Activated CD8-positive, alpha-beta memory T cell treated with anti-CD3 and anti-CD28 coated beads, Interleukin-2, amount 50 U/mL, for 48 hours (primary cell): ENCODE measurements around the gene E2F1.
A peak's percentile ranks its signal among the peaks of the same experiment; 100 is the strongest.

Experiments used
- DNase-seq: peaks from one replicate; pipeline ENCODE4 v3.0.0-alpha.2; 2020

Gene E2F1

GRCh38 chr20:33685328-33686099, 671 bp downstream of the E2F1 start:
- DNase-seq = peak; percentile 85

DNA sequence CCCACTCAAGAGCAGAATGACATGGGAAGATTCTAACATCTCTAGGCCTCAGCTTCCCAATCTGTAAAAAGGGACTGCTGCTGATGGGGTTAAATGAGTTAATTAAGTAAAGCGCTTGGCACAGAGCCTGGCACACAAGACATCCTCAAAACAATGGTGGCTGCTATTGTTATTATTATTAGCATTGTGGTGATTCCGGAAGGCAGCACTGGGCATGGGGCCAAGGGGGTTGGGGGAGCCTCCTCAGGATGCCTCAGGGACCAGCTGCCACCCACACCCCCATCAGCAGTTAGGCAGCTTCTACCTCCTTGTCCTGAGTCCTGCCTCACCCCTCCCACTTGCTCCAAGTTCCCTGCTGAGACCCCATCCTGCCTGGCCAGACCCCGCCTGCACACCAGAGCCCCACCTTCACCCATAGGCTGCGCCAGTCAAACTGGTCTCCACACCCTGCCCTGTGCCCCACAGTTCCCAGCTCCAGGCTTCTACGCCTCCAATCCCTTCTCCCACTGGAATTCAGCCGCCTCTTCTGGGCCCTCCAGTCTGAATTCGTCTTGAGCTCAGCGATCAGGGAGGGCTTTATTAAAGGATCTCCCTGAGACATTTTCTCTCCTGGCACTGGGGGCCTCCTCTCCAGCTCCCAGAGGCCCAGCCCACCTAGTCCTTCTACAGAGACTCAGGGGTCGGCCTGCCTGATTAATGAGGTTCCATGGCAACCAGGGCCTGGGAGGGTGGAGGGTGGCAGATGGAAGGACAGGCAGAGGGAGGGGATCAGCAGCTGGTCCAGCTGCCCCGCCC, 1.5 kb downstream of the E2F1 start:
- DNase-seq = no peak

- DNase-seq = no peak
These were observed 4.3 kb downstream of the E2F1 start for GRCh38 chr20:33681728-33682353.

DNA sequence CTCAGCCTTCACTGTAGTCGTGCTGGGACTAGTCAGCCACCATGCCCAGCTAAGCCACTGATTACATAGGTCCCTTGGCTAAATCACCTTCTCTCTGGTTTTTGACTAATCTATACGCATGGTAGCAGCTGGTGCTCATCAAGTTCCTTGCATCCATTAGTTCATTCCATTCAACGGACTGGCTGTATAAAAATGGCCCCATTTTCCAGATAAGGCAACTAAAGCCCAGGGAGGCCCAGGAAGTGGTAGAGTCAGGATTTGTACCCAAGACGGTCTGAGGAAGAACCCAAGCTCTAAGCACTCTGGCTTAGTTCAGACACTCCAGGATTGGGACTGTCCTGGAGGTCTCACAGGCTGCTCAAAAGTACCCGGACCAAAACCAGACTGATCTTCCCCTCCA, 4.9 kb downstream of the E2F1 start:
- DNase-seq = no peak

DNA sequence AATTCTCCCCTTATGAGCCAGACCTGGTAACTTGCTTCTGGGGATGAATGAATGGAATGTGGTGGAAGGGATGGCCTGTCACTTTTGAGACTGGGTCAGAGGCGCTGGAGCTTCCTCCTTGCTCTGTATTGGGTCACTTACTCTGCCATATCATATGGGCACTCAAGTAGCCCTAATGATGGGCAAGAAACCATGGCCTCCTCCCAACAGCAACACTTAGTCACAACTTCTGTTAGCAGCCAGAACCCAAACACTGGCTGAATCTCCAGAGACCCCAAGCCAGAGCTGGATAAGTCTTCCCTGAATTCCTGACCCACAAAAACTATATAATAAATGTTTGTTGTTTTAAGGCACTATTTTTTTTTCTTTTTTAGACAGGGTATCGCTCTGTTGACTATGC, 5.5 kb downstream of the E2F1 start:
- no peak for DNase-seq

DNA sequence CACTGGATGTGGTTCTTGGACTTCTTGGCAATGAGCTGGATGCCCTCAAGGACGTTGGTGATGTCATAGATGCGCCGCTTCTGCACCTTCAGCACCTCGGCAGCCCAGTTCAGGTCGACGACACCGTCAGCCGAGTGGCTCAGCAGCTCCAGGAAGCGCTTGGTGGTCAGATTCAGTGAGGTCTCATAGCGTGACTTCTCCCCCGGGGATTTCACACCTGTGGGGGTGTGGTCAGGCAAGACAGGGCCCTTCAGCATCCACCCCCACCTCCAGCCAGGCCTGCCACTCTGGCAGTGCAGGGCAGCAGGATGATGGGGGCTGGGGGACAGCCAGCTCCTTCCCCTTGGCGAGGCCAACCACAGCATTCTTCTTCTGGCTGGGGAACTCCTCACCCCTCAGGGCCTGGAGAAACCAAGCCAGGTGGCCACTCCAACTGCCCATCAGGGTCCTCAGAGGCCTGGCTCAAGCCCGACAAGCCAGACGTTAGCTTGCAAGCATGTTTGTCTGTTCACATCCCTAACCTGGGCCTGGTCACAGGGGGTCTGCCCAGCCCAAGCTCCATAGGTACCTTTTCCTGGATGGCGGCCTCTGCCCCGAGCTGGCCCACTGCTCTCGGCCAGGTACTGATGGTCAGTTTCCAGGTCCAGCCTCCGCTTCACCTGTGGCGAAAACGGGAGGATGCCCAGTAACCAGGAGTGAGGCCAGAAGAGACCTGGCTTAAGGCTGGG, 6.3 kb downstream of the E2F1 start:
- peak; percentile 69 for DNase-seq

- no peak for DNase-seq
These were observed 8.0 kb downstream of the E2F1 start for GRCh38 chr20:33677991-33678702.

GRCh38 chr20:33676652-33677645, 9.2 kb downstream of the E2F1 start:
- DNase-seq = no peak

DNA sequence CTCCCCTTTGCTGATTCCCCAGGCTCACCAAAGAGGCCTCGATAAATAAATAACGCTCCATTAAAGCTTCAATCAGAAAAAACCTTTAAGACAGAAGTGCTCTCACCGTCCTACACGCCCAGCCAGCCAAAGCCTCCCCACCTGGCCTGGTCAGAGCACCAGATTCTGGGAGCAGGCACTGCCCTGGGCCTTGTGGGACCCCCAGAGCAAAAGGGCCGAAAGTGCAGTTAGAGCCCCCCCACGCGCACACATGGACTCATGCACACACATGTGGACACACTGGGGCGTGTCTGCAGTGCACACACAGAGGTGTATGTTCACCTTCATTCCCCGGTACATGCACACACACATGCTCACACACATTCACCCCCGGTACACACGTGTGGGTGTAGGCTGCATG, 10.1 kb downstream of the E2F1 start:
- DNase-seq = no peak

DNA sequence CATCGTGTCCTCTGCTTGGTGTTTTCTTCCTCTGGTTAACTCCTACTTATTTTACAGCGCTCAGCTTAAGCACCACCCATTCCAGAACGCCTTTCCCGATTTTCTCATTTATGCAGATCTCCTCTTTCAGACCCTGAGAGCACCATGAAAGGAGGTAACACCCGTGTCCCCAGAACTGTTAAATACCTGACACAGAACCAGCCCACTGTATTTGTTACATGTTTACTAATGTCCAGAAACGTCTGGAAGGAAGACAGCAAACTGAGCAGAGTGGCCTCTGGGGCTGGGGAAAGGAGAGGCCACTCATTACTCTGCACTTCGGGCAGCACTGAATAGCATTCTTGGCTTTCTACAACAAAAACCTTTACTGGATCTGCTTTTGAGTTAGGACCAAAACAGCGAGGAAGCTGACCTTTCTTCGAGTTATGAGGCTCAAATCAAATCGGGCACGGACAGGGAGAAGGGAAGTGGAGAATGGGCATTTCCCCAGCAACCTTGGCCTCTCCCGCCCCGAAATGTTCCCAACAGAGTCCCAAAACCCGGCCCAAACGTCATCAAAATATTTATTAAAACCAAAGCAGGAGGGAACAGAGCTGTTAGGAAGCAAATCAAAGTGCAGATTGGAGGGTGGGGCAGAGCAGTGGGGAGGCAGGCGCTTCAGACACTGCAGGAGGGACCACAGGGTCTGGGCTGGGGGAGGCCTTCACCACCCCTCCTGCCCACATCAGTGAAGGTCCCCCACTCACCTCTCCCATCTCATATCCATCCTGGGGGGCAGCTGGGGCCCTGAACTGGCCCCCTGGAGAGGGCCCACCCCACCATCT, 10.8 kb downstream of the E2F1 start:
- no peak for DNase-seq

GRCh38 chr20:33674294-33675135, 11.7 kb downstream of the E2F1 start, which contains the start of gene NECAB3:
Gene NECAB3 (minus strand): TSS chr20:33674428. CDS start chr20:33674352, 76 bp downstream.
- peak; percentile 87 for DNase-seq

DNA sequence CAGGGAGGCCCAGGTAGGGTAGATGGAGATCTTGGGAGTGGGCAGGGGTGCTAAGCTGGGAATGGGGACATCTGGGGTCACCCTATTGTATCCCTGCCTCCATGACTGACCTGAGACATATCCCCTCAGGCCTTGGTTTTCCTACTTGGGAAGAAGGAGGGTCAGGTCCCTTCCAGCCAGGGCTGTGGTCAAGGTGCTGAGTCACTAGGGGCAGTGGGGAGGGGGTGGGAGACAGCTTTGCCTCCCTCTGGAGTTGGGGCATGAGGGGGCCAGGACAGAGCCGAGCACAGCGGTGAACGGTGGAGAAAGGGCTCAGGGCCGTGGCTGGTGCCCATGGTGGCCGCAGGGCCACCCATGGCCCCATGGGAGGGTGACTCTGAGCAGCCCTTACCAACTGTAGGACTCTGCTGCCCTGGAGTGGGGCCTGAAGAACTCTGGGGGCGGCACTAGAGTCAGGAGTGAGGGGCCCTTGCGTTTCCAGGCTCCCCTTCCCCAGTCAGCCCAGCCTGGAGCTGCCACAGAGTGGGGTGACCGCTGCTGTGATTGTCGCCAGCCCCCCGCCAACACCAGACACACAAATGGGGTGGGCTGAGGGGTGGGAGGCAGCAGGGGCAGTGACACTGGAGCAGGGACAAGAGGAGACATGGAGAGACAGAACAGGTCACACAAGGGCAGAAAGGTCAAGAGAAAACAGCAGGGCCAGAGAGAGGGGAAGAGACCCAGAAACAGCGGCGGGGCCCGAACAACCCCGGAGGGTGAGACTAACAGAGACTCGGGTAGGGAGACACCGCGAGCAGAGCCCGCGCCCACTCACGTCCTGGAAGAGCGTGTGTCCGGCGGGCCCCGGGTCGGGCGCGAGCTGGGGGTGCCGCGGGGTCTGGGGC, 12.5 kb downstream of the E2F1 start:
- DNase-seq = peak; percentile 73

- DNase-seq = no peak
These were observed 13.1 kb downstream of the E2F1 start for GRCh38 chr20:33673114-33673409.

GRCh38 chr20:33672426-33673113, 13.6 kb downstream of the E2F1 start:
- DNase-seq = no peak

DNA sequence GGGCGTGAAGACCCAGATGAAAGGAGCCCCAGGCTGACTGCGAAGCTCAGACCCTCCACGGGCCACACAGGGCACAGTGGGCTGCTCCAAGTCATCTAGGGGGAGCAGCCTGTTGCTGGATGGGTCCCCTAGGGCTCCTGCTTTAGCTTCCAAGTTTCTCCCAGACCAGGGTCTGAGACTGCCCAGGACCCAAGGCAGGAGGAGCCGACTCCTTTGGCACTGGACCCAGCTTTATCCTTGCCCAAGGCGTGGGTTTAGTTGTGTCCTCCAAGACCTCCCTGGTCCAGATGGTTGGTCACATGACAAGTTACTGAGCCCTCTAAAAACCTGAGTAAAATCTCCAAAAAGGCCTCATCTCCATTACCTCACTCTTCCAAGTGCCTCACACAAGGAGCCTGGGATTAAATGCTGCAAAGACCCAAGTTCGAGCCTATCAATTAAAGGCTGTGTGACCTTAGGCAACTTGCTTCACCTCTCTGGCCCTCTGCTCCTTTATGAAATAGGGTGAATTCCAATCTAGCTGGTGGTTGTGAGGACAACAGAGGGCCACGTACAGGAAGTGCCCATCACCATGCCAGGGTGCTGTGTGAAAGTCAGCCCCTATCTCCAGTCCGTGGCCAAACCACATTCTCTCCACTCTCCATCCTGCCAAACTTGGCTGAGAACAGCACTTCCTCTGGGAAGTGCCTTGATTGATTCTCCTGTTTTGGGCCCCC, 14.5 kb downstream of the E2F1 start:
- no peak for DNase-seq

DNA sequence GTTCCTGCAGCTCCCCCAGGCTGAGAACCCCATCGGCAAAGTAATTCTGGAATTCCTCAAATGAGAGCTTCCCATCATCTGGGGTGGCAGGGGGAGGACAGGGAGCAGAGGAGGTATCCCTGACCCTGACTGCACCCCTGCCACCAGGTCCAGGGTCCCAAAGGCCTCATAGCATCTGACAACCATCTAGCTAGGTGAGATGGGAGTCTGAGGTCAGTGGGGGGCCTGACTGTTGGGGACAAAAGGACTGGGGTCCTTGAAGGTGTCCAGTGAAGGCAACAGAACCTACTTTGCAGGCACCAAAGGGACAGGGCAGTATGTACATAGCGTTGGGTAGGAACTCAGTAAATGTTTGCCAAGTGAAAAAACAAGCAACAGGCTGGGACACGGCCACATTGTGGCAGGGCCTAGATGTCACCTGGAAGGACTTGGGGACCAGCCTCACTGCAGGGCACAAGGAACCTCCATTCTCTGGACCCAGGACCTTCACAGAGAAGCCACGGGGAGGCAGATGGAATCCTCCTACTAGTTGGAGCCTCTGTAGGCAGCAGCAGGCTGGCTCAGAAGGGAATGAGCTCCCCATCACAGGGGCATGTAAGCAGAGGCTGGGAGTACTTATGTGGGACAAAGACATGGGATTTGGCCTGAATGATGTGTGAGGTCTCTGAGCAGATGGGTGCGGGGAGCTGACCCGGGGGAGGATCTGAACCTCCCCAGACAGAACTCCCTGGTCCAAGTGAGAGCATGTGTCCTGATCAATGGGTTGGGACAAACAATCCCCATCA, 15.3 kb downstream of the E2F1 start:
- no peak for DNase-seq
